Medulla oblongata (tissue), 1 donor: ENCODE data around the gene SSTR5.
"Not testable (repeated sequence)": the region's sequence is repeated elsewhere in the genome, so short reads cannot be mapped to it uniquely, and the experiment has no call there.

Experiments
- DNase-seq: peaks from one replicate; pipeline ENCODE4 v3.0.0-alpha.2; 2015; ENCODE audit errors: extremely low spot score

SSTR5 gene

DNA sequence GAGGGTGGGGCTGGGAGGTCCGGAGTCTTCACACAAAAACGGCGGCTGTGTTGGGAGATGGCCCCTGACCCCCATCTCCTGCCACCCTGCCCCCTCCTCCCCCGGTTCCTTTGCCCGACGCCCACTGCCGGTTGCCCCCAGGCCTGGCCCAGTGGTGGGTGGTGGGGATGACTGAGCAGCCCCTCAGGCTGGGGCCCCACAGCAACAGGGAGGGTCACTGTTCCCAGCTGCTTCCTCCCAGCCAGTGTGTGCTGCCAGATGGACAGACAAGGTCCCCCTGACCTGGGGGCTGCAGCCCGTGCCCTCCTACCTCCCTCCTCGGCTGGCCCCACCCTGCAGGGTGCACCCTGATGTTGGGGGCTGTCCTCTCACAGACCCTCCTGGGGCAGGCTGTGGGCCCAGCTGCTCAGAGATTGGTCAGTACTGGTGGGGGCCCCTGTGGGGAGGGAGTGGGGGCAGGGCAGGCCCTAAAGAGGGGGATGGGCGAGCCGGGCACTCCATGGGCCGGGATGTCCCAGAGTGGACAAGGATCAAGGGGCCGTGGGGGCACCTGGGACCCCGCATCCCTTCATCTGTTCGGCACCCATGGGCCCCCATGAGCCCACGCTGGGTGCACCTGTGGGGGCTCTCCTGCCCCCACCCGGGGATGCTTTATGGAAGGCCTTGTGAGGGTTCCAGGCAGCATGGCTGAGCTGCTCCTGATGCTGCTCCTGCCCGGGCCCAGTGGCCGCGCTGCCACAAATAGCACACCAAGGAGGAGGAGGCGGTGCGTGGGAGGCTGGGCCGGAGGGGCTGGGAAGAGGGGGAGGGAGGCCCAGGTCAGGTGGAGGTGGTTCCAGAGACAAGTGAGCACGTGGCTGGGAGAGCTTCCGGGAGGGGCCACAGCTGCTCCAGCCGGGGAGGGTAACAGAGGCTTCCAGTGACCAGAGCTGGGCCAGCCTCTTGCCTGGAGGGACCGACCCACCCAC, 18.4 kb downstream of the SSTR5 start:
- no peak for DNase-seq

DNA sequence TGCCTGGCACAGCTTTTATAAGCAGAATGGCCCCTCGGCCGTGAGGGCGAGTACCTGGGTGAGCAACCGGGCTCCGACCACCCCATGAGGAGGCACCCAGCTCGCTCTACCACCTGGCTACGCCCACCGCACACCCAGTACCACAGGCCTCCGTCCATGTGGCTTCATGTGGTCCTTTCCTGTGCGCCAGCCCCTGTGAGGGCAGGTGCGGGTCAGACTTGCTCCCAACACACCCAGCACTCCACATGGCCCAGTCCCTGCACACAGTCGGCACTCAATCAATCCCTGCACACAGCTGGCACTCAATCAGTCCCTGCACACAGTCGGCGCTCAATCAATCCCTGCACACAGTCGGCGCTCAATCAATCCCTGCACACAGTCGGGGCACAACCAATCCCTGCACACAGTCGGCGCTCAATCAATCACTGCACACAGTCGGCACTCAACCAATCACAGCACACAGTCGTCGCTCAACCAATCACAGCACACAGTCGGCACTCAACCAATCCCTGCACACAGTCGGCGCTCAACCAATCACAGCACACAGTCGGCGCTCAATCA, 19.5 kb downstream of the SSTR5 start:
- DNase-seq = no peak

DNA sequence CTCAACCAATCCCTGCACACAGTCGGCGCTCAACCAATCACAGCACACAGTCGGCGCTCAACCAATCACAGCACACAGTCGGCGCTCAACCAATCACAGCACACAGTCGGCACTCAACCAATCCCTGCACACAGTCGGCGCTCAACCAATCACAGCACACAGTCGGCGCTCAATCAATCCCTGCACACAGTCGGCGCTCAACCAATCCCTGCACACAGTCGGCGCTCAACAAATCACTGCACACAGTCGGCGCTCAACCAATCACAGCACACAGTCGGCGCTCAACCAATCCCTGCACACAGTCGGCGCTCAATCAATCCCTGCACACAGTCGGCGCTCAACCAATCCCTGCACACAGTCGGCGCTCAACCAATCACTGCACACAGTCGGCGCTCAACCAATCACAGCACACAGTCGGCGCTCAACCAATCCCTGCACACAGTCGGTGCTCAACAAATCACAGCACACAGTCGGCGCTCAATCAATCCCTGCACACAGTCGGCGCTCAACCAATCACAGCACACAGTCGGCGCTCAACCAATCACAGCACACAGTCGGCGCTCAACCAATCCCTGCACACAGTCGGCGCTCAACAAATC, 20.2 kb downstream of the SSTR5 start:
- not testable (repeated sequence) for DNase-seq

DNA sequence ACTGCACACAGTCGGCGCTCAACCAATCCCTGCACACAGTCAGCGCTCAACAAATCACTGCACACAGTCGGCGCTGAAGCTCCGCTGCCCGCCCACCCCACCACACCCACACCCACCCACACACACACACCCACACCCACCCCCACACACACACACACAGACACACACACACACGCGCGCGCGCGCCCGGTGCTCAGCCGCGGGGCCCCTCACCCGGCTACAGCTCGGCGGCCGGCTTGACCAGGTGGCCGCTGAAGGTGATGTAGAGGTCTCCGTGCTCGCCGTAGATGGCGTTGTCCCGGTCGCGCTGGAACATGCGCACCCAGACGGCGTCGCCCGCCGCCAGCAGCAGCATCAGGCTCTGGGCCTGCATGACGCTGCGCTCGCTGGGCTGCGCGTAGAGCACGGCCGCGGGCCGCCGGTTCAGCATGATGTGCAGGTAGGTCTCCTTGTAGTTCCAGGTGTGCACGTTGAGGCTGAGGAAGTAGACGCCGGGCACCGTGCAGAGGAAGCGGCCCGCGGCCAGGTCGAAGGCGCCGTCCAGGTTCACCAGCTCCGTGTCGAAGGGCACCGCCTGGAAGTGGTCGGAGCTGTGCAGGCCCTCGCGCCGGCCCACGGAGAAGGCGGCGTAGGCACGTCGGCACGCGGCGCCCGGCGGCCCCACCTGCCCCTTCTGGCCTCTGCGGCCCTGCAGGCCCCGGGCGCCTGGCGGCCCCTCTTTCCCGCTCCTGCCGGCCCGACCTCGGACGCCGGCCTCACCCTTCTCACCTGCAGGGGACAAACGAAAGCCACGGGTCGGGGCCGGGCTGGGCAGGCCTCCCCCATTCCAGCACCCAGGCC, 21.0 kb downstream of the SSTR5 start:
- DNase-seq = no peak

DNA sequence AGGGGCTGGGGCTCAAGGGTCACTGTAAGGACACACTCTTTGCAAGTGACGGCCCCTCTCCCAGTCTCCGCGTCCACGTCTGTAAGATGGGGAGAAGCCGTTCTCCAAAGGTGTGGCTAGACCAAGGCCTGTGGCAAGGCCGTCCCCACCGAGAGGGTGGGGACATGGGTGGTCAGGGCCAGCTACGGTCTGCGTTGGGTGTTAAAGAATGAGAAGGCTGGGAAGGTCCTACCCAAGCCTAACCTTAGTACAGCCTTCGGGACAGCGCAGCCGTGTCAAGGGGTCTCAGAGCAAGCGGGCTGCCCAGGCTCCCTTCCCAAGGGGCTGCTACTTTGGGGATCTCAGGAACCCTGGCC, 21.6 kb downstream of the SSTR5 start:
- no peak for DNase-seq

DNA sequence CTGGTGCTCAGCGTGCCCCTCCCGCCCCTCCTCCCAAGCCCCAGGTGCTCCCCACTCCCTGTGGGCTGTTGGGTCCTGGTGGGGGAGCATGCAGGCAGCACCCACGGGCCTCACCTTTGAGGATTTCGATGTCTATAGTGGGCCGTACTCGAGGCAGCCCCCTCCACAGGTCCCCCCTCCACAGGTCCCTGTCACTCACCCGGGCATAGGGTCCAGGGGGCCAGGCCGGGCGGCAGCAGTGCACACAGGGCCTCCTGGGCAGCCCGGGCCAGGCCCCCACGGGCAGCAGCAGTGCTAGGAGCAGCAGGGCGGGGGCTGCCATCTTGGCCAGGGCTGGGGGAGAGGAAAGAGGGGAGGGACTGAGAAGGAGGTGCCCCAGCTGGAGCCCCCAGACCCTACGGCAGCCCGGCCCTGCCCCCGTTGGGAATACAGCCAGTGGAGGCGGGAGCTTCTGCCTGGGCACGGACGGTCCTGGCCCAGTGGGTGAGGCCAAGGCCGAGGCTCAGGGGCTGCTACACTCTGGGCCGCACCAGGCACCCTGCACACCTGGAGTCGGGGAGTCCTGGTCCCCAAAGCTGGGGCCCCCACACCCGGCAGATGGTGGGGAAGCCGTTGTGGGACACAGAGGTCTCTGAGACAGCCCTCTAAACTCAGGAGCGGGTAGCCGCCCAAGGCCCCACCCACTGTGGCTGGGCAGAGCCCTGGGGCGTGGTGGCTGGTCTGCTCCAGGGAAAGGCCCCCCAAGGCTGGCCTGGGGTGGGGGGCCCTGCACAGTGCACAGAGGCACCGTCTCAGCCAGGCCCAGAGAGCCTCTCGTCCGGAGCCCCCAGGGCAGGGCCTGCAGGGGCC, 22.3 kb downstream of the SSTR5 start:
- DNase-seq = no peak

DNA sequence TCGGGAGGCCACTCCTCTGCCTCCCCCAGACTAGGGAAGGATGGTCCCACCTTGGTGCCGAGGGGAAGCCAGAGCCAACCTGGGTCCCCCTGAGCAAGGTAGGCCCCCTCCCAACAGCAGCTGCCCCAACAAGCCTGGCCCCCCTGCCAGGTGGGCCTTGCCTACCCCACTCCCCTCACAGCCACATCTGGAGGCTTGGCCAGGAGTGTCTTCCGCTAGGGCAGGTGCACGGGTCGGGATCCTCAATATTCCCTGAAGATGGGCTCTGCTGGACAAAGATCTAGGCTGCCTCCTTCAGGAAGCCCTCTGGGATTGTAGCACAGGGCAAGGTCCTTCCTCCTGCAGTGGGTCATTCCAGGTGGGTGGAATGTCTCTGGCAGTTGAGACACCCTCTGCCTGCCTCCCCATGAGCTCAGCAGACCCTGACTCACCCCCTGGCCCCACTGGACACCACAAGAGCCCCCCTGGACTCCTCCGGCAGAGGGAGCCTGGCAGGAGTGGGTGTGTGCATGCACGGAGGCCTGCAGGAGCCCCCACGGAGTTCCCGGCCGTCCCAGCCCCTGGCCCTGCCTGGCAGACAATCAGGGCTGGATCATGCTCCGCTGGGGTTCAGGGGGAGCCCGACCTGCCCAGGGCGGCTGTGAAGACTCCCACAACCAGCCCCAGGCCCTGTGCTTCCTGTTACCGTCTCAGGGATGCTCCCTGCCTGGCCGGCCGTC, 23.1 kb downstream of the SSTR5 start:
- DNase-seq = no peak

DNA sequence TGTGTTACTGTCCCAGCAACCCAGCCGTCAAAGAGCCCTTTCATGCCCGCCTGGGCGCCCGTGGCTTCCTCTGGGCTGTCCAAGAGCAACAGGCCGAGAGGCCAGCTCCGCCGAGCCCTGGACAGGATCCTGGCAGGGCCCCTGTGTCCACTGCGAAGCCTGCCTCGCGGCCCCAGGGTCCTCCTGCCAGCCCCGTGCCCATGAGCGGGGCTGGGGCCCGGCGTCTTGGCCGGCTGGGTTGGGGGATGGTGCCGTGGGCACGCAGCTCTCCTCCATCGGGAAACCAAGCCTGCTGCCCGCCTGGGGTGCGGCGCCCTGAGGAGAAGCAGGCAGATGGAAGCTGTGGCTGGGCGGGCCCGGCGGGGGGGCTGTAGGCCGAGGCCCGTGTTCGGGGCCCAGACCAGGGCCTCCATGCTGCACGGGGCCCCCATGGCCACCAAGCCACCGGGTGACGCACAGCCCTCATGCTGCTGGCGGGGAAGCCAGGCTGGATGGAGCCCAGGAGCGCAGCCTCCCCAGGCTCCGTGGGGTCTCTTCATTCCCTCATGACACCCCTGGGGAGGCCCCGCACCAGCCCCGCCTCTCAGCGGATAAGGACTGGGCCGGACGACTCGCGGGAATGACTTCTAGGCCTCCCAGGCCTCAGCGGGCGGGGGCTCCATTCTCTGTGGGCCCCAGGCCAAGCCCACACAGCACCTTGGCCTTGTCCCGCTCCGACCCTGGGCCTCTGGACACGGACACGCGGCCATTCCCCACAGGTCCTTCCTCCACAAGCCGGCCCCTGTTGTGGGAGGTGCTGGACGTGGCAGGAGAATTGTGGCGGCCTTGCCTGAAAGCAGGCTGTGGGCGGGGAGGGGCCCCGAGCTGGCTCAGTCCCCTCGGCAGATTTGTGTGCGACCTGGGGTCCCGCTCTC, 23.9 kb downstream of the SSTR5 start, which contains the start of gene C1QTNF8:
Gene C1QTNF8 (minus strand): TSS at position 76 of the 914 bp plus-strand sequence. CDS start 1,322 bp downstream, outside the sequence.
- DNase-seq = peak; percentile 54

DNA sequence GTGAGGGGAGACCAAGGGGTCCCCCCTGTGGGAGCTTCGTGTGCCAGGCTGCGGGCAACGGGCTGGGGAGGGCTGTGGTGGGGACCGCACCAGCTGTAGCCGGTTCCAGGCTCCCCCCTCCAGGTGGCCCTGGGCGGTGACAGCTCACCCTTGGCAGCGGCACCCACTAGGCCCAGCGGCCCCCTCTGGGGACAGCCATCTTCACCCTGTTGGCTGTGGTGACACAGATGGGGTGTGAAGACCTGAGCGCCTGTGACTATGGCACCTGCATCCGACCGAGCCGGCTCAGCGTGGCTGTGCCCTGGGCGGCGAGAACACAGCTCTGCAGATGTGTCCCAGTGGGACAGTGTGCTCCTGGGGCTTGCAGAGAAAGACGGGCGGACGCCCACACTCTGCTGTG, 24.6 kb downstream of the SSTR5 start:
- no peak for DNase-seq

DNA sequence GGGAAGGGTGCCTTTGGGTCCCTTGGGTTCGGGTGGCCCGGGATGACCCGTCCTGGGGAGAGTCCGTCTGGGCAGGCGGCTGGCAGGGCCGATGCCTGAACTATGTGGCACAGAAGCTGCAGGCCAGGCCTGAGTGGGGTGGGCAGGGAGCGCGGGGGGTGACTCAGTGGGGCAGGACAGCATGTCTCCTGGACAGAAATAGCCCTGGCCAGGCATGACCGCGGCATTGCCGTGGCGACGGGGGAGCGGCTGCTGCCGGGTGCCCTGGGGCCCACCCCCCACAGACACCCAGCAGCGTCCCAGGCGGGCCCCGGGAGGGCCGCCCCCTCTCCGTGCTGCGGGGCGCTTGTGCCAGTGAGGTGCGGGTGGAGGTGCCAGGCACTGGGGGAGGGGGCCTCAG, 25.3 kb downstream of the SSTR5 start:
- peak; percentile 52 for DNase-seq

DNA sequence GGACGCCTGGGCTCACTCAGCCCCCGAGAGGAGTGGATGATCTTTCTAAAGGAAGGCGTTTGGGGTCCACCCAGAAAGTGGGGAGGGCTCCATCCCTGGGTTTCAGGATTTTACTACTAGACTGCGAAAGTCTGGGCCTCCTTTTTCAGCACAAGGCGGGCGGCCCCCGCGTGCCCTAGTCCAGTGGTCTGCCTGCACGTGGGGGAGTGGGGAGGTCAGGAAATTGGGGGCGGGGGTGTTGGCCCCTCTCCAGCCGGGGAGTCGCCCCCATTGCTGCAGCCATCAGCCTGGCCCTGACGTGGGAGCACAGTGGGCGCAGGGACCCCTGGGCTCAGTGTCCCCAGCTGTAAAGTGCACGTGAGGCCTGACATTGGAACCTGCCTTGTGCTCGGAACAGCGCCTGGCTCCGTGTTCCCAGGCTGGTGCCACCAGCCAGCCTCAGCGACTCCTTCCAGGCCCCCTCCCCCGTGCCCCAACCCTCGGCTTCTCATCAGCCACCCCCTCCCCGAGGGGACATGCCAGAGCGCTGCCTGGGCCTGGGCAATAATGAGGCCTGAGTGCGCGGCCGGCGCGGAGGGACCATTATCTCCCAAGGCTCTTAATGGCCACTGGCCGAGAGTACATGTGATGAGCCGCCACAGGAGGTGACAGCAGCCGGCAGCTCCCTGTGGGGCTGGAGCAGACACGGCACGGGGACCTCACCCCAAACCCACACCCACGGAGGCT, 25.9 kb downstream of the SSTR5 start:
- DNase-seq = peak; percentile 9

DNA sequence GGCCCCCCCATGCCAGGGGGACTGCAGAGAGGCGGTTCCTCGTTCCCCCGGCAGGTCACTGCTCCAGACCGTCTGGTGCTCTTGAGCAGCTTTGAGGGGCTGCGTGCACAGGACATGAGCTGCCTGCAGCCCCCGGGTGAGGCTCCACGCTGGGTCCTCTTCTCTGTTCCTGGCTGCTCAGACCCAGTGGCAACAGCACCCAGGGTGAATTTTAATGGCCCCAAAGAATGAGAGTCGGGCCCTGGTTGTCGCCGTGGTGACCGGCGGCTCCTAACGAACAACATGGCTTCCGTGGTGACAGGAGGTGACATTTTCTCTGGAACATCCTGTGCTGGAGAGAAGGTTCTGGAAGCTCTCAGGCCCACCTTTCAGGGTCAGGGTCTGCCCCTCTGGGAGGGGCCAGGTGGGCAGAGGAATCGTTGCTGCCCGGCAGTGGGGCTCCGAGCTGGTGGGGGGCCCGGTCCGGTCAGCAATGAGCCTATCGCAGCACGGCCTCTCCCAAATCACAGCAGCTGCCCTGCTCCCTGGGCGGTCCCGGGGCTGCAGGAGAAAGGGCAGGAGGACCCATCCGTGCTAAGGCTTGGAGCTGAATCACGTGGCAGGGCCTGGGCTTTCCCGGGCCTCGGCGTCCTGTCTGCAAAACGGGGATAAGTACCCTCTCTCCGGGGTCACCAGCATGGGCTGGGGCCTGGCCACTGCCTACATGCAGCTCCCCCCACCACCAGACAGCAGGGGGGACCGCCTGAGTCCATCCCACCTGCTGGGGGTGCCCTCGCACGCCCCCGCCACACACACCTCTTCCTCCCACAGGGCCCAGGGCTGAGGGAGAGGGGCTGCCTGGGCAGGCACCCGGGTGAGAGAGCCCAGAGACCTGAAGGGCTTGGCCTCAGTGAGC, 26.9 kb downstream of the SSTR5 start:
- DNase-seq = no peak

DNA sequence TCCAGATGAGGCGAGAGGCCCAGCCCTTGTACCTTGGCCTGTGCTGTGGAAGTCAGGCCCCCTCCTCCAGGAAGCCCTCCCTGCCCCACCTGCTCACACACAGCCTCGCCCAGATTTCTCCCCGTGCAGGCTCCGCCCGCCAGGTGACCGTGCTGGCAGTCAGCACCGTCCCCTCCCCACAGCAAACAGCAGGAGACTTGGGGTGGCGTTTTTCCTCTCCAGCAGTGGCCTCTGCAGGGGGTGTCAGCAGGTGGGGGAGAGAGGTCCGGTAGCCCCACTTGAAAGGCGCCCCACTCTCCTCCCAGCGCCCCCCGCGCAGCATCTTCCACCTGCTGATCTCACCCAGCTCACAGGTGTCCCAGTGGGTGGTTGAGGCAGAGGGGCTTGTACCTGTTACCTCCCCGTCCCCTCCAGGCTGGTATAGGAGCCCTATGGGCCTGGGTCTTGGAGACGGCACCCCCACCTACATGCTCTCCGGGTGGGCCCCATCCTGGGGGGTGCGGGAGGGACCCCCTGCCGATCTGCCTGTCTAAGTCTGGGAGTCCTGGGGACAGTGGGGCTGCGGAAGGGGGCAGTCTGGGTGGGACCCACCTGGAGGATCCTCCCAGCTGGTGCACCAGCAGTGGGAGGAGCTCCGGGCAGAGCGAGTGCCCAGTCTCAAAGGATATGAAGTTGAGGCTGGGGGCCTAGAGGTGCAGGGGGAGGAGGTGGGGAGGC, 27.7 kb downstream of the SSTR5 start:
- no peak for DNase-seq

DNA sequence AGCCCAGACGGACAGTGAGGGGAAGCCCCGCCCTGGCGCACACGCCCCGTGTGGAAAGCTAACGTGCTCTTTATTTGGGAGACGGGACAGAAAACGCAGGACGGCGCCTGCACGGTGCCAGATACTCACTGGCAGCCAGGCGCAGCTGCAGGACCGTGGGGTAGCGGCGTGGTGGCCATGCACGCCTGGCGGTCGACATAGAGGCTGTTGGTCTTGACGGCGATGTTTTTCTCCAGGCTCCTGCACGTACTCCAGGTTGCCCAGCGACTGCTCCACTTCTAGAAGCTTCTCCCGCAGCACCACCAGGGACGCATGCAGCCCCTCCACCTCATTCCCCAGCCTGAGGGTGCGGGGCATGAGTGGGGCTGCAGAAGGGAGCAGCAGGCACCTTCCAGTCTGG, 28.6 kb downstream of the SSTR5 start:
- no peak for DNase-seq

DNA sequence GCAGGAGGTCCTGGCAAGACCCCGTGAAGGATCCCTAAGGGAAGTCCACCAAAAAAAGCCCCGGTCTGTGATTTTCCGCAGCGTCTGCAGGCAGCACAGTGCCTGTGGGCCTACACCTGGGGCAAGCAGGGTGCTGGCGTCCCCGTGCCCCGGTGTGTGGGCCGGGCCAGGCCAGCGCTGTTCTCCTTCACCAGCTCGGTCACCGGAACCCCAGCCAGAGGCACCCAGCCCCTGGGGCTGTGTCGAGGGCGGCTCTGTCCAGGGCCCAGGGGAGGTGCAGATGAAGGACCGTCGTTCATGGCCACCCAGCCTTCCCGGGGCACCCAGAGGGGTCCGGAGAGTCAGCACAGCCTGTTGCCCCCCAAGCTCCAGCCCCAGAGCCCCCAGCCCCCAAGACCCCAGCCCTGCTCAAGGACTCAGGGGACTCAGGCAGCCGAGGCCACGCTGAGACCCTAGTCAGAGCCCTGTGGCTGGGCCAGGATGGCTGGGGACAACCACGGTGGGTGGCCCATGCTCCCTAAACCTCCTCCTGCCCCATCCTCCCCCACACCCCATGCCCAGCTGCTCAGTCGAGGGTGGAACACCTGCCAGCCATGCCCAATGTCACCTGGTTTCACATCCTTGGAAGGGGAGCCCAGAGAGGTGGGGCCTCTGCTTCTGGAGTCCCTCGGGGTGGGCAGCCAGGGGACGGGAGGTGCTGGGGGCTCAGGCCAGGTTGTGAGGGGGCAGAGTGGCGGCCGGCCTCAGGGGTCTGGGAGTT, 29.2 kb downstream of the SSTR5 start:
- DNase-seq = no peak

DNA sequence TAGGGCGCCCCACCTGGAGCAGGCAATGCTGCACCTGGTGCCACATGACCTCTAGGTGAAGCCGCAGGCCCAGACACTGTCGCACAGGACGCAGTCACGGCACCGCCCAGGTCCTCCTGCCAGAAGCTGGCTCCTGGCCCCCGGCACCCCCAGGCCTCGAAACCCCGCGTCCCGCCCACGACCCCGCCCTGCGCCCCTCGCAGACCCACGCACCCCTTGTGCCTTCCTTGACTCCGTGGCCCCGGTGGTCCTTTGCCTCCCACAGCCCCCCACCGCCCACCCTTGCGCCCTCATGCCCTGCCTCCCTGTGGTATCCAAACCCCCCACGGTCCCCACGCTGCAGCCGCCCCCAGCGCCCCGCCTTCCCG, 29.8 kb downstream of the SSTR5 start:
- DNase-seq = no peak
